Fibroblast of mammary gland (primary cell): ENCODE results near the gene CATSPERE.

Experiments
- DNase-seq: peaks from one replicate; pipeline ENCODE4 v3.0.0-alpha.2; 2010; ENCODE audit warnings: low read depth
- H3K4me3 ChIP-seq: 2 replicates; pipeline ENCODE4 v1.5.1; 2011; ENCODE audit warnings: low read depth, mild to moderate bottlenecking, low read length, moderate library complexity; ENCODE audit not compliant: control insufficient read depth
- TF ChIP-seq, protein P1 (sequence below): conservative IDR thresholded peaks from 2 replicates; pipeline ENCODE4 v1.5.1; 2011; ENCODE audit warnings: low read depth, low read length, inconsistent platforms; ENCODE audit not compliant: control insufficient read depth, insufficient read depth

The CATSPERE gene, protein sequence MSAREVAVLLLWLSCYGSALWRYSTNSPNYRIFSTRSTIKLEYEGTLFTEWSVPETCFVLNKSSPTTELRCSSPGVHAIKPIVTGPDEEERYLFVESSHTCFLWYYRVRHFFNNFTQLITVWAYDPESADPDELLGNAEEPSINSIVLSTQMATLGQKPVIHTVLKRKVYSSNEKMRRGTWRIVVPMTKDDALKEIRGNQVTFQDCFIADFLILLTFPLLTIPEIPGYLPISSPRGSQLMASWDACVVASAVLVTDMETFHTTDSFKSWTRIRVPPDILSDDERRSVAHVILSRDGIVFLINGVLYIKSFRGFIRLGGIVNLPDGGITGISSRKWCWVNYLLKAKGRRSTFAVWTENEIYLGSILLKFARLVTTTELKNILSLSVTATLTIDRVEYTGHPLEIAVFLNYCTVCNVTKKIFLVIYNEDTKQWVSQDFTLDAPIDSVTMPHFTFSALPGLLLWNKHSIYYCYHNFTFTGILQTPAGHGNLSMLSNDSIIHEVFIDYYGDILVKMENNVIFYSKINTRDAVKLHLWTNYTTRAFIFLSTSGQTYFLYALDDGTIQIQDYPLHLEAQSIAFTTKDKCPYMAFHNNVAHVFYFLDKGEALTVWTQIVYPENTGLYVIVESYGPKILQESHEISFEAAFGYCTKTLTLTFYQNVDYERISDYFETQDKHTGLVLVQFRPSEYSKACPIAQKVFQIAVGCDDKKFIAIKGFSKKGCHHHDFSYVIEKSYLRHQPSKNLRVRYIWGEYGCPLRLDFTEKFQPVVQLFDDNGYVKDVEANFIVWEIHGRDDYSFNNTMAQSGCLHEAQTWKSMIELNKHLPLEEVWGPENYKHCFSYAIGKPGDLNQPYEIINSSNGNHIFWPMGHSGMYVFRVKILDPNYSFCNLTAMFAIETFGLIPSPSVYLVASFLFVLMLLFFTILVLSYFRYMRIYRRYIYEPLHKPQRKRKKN

GRCh38 chr1:244461245-244462071 is at the start of gene CATSPERE:
Gene CATSPERE (plus strand): TSS chr1:244461273. CDS start chr1:244461430, 157 bp downstream.
- DNase-seq, result peak; percentile 82
- TF ChIP-seq, protein P1, sequence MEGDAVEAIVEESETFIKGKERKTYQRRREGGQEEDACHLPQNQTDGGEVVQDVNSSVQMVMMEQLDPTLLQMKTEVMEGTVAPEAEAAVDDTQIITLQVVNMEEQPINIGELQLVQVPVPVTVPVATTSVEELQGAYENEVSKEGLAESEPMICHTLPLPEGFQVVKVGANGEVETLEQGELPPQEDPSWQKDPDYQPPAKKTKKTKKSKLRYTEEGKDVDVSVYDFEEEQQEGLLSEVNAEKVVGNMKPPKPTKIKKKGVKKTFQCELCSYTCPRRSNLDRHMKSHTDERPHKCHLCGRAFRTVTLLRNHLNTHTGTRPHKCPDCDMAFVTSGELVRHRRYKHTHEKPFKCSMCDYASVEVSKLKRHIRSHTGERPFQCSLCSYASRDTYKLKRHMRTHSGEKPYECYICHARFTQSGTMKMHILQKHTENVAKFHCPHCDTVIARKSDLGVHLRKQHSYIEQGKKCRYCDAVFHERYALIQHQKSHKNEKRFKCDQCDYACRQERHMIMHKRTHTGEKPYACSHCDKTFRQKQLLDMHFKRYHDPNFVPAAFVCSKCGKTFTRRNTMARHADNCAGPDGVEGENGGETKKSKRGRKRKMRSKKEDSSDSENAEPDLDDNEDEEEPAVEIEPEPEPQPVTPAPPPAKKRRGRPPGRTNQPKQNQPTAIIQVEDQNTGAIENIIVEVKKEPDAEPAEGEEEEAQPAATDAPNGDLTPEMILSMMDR, result no peak
- H3K4me3 ChIP-seq, result peak within 1 kb of the TSS; percentile 53

- TF ChIP-seq, protein P1, result no peak
- H3K4me3 ChIP-seq, result no peak overlapping the region
- no peak for DNase-seq
Observed at GRCh38 chr1:244412176-244412575, 48.9 kb upstream of the CATSPERE start.

DNA sequence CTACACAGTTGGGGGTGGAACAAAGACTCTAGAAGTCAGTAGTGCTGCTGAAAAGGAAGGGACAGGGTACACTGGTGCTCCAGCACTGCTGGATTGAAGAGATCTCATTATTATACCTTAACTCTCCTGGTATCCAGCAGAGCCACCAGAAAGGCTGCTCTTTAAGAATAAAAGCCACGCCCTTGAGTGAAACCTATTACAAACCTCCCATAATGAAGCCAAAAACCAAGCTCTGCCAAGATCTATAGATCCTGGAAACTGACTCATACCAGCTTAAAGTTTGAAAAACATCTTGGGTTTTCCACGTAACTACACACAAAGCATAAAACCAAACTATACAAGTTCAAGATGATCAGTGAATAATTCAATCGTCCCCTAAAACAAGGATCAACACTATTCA is 47.3 kb upstream of the CATSPERE start:
- TF ChIP-seq, protein P1, result no peak
- DNase-seq, result peak; percentile 47
- H3K4me3 ChIP-seq, result no peak overlapping the region

DNA sequence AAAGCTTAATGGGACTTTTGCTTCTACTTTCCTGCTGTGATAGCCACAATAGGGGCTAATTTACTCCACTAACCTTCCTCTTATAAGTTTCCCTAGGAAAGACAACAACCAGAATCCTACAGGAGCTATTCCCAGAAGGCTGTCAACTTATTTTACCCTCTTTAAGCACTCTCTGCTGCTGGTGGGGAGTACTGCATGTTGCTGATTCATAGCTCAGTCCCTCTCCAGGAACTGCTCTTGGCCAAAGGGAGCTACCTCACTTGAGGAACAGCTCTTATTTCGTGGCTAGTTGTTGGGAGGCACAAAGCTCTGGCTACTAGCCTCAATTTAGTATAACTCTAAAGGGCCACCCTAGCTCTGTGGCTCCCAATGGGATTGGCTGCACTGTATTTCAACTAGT is 46.5 kb upstream of the CATSPERE start:
- peak; percentile 85 for DNase-seq
- TF ChIP-seq, protein P1, result peak; percentile 62
- no peak overlapping the region for H3K4me3 ChIP-seq

- H3K4me3 ChIP-seq, result no peak overlapping the region
- TF ChIP-seq, protein P1, result no peak
- no peak for DNase-seq
Observed at GRCh38 chr1:244419024-244419423, 42.0 kb upstream of the CATSPERE start.

DNA sequence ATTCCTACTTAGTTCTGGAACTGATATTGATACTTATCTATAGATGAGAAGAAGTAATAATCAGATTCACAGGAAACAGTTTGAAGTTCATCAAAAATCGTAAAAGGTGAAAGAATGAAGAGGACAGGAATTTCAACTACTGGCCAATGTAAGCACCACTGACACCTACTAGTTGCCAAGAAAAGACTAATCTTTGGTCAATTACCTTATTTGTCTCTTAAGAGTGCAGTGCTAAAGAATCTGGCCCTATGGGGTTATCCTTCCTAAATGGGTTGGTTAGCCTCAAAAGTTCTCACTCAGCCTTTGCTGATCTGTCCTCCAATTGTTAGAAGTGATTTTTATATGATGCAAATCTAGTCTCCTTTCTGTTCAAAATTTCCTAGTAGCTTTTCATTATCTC is 38.9 kb upstream of the CATSPERE start:
- TF ChIP-seq, protein P1, result no peak

More for the DNA sequence above, 38.9 kb upstream of the CATSPERE start:
- DNase-seq, result no peak
- no peak overlapping the region for H3K4me3 ChIP-seq
